ENCODE measurements around the gene NECAB3.

NECAB3 gene

DNA sequence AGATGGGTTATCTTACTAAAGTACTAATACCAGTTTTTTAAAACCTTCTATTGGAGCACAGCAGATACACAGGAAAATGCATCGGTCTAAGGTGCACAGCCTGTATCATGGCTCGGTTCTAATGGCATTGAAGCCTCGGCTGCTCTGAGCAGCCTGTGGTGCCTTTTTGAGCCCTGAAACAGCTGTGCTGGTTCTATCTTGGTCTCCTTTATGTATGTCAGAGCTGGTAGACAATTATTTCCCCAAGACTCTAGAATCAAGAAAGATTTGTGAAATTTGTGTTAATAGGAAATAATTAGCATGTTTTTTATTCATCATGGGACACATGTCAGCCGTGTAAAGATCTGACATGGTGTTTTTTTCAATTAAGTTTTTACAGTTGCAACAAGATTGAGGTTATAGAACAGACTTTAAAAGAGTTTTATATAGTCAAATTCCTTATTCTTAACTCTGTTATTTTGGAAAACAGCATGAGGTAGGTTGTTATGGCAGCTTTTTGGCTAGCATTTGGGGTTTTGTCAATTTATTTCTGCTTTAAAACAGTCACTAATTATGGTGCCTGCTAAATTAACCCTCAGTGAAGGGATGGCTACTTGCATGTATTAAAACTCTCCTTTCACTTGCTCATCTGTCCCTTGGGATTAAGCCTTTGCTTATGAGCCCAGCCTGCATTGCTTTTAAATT lies 52.4 kb downstream of the NECAB3 start:
- DNase-seq (ENCODE audit: low spot score) = no peak

DNA sequence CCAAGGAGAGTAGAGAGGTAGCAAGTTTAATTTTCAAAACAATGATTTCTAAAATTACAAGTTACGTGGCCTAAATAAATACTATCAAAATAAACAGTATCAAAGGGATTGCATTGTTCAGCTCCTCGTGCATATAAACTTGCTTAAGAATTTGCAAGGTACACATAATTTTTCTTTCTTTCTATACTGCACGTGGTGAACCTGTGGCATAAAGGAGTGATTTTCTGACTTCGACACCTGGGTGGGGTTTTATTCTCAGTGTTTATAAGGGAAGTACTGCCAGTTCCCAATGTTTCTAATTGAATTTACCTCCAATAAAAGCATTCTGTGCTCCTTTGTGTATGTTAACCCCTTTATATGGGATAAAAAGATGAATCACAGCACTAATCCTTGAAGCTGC lies 62.2 kb downstream of the NECAB3 start:
- no peak for DNase-seq (ENCODE audit: low spot score)

DNA sequence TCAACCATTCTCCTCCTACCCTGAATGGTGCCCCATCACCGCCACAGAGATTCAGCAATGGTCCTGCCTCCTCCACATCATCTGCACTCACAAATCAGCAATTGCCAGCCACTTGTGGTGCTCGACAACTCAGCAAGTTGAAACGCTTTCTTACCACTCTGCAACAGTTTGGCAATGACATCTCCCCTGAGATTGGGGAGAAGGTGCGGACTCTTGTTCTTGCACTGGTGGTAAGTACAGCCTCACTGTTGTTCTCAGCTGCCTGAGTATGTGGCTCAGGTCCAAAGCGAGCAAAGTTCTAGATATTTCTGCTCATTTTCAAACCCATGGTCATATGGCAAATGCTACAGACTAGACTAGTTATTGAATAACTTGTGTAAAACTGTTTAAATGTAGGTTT lies 63.1 kb downstream of the NECAB3 start:
- no peak for DNase-seq (ENCODE audit: low spot score)

DNA sequence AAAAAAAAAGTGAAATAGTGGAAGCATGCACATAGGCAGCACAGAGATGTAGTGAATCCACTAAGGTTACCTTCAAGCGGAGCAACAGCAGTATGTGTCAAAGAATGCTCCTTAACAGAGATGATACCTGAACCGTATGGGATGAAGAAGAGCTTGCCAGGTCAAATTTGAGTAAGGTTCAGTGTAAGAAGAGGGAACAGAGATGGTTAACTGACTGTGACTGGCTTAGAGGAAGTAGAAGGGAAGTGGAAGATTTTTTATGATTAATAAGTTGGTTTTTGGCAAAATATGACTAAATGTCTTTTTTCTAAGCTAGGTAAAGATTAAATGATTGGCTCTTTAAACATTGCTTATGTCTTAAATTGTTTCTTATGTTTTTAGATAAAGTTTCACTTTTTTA lies 64.7 kb downstream of the NECAB3 start:
- DNase-seq (ENCODE audit: low spot score) = no peak
